ENCODE data around the gene RAB23. TPM values are rescaled to one million over a fixed set of nuclear protein-coding genes. Genes with fewer than 3 reads are reported as not detected.

RAB23 gene
- total and polyA plus RNA-seq, 2 of the 8 experiments (the other 6 are each of a cell fraction or from before 2014, with no cell fraction given): 6.5 to 17.2 TPM

DNA sequence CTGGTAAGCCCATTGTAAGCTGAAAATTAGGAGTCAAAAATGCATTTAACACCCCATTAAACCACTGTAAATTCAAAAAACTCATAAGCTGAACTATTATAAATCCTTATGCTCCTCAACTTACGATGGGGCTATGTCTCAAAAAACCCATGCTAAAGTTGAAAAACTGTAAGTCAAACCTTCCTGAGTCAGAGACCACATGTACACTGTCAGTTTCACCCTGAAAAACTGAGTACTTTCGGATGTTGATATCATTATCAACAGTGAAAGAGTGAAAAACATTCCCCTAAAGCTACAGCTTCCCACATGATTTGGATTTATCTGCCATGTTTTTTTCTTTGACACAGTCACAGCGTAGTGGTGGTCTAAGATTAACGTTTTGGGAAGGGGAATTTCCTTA, 14.2 kb downstream of the RAB23 start:
- H4K20me1 ChIP-seq (replicated peaks in 1 of 2; ENCODE audit: control insufficient read depth in 1 of 2, insufficient read depth in 2 of 2, low read length in 2 of 2): peaks cover 0 to 1% of the 10 kb centered on the region in 2 experiments
- H3K23ac ChIP-seq (ENCODE audit: insufficient read length): no peak overlapping the region
- no peak overlapping the region for H2BK20ac ChIP-seq (ENCODE audit: low read length)
- H3K4ac ChIP-seq (replicated peaks; ENCODE audit: insufficient read length, low read depth, low read length): no peak overlapping the region
- POLR2A ChIA-PET (ENCODE audit: partially characterized antibody): interaction anchor here (1.4 kb wide), 1 partner anchor 14 kb away, joined by 4 read pairs; the partner anchor contains the start of gene RAB23
- H2AK5ac ChIP-seq (ENCODE audit: low read depth, low read length): no peak overlapping the region
- H3K18ac ChIP-seq (ENCODE audit: extremely low read depth, low read length): no peak overlapping the region
- CTCF ChIA-PET (ENCODE audit: partially characterized antibody): interaction anchor here (0.6 to 1.8 kb wide), 2 partner anchors 19 to 123 kb away, joined by 3 to 4 read pairs; no protein-coding TSS in a partner anchor
- no peak overlapping the region for H4K91ac ChIP-seq (replicated peaks; ENCODE audit: insufficient read length, low read length)
- FAIRE-seq (no peak), DNase-seq (ENCODE audit: low read depth in 1 of 2, low spot score in 2 of 2) (no peak)
- no peaks in the 10 kb centered on the region for H3K9me3 ChIP-seq (ENCODE audit: insufficient read depth in 2 of 2, low read depth in 1 of 2, low read length in 1 of 2)
- no peak overlapping the region for H3K4me2 ChIP-seq (ENCODE audit: insufficient read depth in 1 of 2, low read depth in 2 of 2, low read length in 2 of 2)
- no peak overlapping the region for H2BK12ac ChIP-seq (ENCODE audit: low read depth, low read length)
- H2AFZ ChIP-seq (ENCODE audit: low read length): no peak overlapping the region
- H4K5ac ChIP-seq (ENCODE audit: insufficient read length, low read depth, low read length): no peak overlapping the region
- no peak overlapping the region for H2BK120ac ChIP-seq (replicated peaks; ENCODE audit: low read depth, low read length)
- H3K4me1 ChIP-seq (replicated peaks in 1 of 4; ENCODE audit: control insufficient read depth in 3 of 4, insufficient read depth in 4 of 4, low read length in 3 of 4): peaks cover 0 to 4% (median 0%) of the 10 kb centered on the region in 4 experiments; a peak in 2 of 7 replicates
- peaks cover 2% of the 10 kb centered on the region; the same call in 1 of the 2 replicates for H3K79me1 ChIP-seq (ENCODE audit: low read depth, low read length)
- no peak overlapping the region for H2BK15ac ChIP-seq (ENCODE audit: low read length)
- H2BK5ac ChIP-seq (ENCODE audit: low read depth, low read length): no peak overlapping the region
- H3K56ac ChIP-seq (replicated peaks; ENCODE audit: insufficient read length, low read depth, low read length): no peak overlapping the region
- H4K8ac ChIP-seq (ENCODE audit: extremely low read depth, insufficient read depth, low read length): no peak overlapping the region
- no peaks in the 10 kb centered on the region for H3K23me2 ChIP-seq (ENCODE audit: low read depth, low read length)
- H3K4me3 ChIP-seq (ENCODE audit: extremely low read depth in 1 of 4, insufficient read depth in 2 of 4, low read depth in 3 of 4, low read length in 4 of 4): no peak overlapping the region
- H3K36me3 ChIP-seq (ENCODE audit: control insufficient read depth in 2 of 4, insufficient read depth in 4 of 4, low read length in 3 of 4): no peaks in the 10 kb centered on the region; a peak in 1 of 8 replicates
- WGBS, 2 experiments (ENCODE audit: extremely low coverage in 1 of 2, insufficient coverage in 1 of 2, insufficient read length in 1 of 2, insufficient replicate concordance in 2 of 2, low coverage in 1 of 2, low lambda C conversion rate in 2 of 2, missing lambda C conversion rate in 1 of 2): 96% methylated on average over 4 of the region's 4 CpGs; no CpG with 5 or more reads in 1 of the 2 experiments
- H3K79me2 ChIP-seq (ENCODE audit: control insufficient read depth in 1 of 2, insufficient read depth in 2 of 2, low read length in 2 of 2): peaks cover 0 to 31% of the 10 kb centered on the region in 2 experiments; a peak in 2 of 4 replicates
- no peak overlapping the region for H3K9ac ChIP-seq (replicated peaks in 1 of 4; ENCODE audit: extremely low read depth in 1 of 4, low read depth in 3 of 4, low read length in 3 of 4)
- H3K27ac ChIP-seq (ENCODE audit: low read depth, low read length): no peak overlapping the region
- no peak overlapping the region for H3K14ac ChIP-seq (ENCODE audit: insufficient read length)
- no peaks in the 10 kb centered on the region for H3K27me3 ChIP-seq (replicated peaks in 1 of 4; ENCODE audit: control insufficient read depth in 3 of 4, extremely low read depth in 1 of 4, insufficient read depth in 3 of 4, low read length in 3 of 4)
- TF ChIP-seq CHD1 (IDR thresholded peaks at IDR 0.05; ENCODE audit: low read depth, low read length) (no peak), POU5F1 (IDR thresholded peaks at IDR 0.05; ENCODE audit: low read depth, low read length) (no peak), RNF2 (IDR thresholded peaks at IDR 0.05; ENCODE audit: borderline replicate concordance, low read depth, low read length, missing control alignments, poor library complexity, severe bottlenecking) (no peak), YY1 (IDR thresholded peaks at IDR 0.05; ENCODE audit: low read depth, low read length) (no peak), SRF (IDR thresholded peaks at IDR 0.05; ENCODE audit: low read depth, low read length) (no peak), CHD2 (IDR thresholded peaks at IDR 0.05; ENCODE audit: low read length) (no peak), SUZ12 (IDR thresholded peaks at IDR 0.05; ENCODE audit: low read length) (no peak), ASH2L (IDR thresholded peaks at IDR 0.05; ENCODE audit: low read length) (no peak), RFX5 (IDR thresholded peaks at IDR 0.05; ENCODE audit: borderline replicate concordance, low read depth, low read length) (no peak), EGR1 (IDR thresholded peaks at IDR 0.05; ENCODE audit: borderline replicate concordance, low read depth, low read length) (no peak), SP1 (IDR thresholded peaks at IDR 0.05; ENCODE audit: low read depth, low read length) (no peak), TAF1 (IDR thresholded peaks at IDR 0.05; ENCODE audit: low read depth, low read length) (no peak), MAX (IDR thresholded peaks at IDR 0.05) (no peak)
- TF ChIP-seq, protein P1, sequence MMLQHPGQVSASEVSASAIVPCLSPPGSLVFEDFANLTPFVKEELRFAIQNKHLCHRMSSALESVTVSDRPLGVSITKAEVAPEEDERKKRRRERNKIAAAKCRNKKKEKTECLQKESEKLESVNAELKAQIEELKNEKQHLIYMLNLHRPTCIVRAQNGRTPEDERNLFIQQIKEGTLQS (IDR thresholded peaks at IDR 0.05; ENCODE audit: insufficient read depth, low read depth, low read length): no peak
